CD4-positive, alpha-beta memory T cell (primary cell): ENCODE measurements around the gene PTMS. TPM values are rescaled to one million over a fixed set of nuclear protein-coding genes. Genes with fewer than 3 reads are reported as not detected.
"Not testable (repeated sequence)": the region's sequence is repeated elsewhere in the genome, so short reads cannot be mapped to it uniquely, and the experiment has no call there.

Experiments
- CTCF ChIA-PET: fragments of 350-600 bp; sonication (Branson Sonifier 250); formaldehyde crosslinking; loops from one replicate; lab custom pipeline; 2021; ENCODE audit warnings: inconsistent platforms; ENCODE audit not compliant: partially characterized antibody; lab: Charles Lee
- POLR2A ChIA-PET: fragments of 350-600 bp; sonication (Branson Sonifier 250); formaldehyde crosslinking; loops from one replicate; lab custom pipeline; 2021; ENCODE audit not compliant: partially characterized antibody; lab: Charles Lee
- DNase-seq, 5 donors: peaks; one replicate each; pipeline versions ENCODE4 v3.0.0 to v3.0.0-alpha.2; 2020 to 2022; ENCODE audit warnings: mixed read lengths in 1 of 5
- H3K27ac ChIP-seq: one replicate; pipeline ENCODE4 v1.7.0; 2013; ENCODE audit warnings: low read depth, low read length
- H3K27me3 ChIP-seq: 2 replicates; pipeline ENCODE4 v1.7.0; 2013; ENCODE audit warnings: mild to moderate bottlenecking, low read length, moderate library complexity; ENCODE audit not compliant: insufficient read depth
- H3K36me3 ChIP-seq: 2 replicates; pipeline ENCODE4 v1.7.0; 2013; ENCODE audit warnings: mild to moderate bottlenecking, low read length, moderate library complexity; ENCODE audit not compliant: insufficient read depth
- H3K4me1 ChIP-seq: 2 replicates; pipeline ENCODE4 v1.7.0; 2013; ENCODE audit warnings: mild to moderate bottlenecking, low read length, moderate library complexity; ENCODE audit not compliant: insufficient read depth
- H3K4me3 ChIP-seq, 2 donors: one replicate each; pipeline ENCODE4 v1.7.0; 2013; ENCODE audit warnings: low read length in 2 of 2, mild to moderate bottlenecking in 1 of 2
- H3K9me3 ChIP-seq, 2 donors: one replicate each; pipeline ENCODE4 v1.7.0; 2013; ENCODE audit warnings: low read length in 2 of 2, control low read depth in 1 of 2; ENCODE audit not compliant: control insufficient read depth in 1 of 2
- H3K27ac Mint-ChIP-seq, 7 donors: one replicate each; pipeline ENCODE4 v1.8.0; 2020 to 2021; ENCODE audit warnings: mixed read lengths in 7 of 7, mild to moderate bottlenecking in 6 of 7, inconsistent platforms in 3 of 7, moderate library complexity in 3 of 7
- H3K27me3 Mint-ChIP-seq, 2 donors: one replicate each; pipeline ENCODE4 v1.8.0; 2020 to 2021; ENCODE audit warnings: mixed read lengths in 2 of 2
- H3K36me3 Mint-ChIP-seq, 2 donors: one replicate each; pipeline ENCODE4 v1.8.0; 2020 to 2021; ENCODE audit warnings: mixed read lengths in 2 of 2, inconsistent platforms in 1 of 2, mild to moderate bottlenecking in 1 of 2
- H3K4me1 Mint-ChIP-seq, 4 donors: one replicate each; pipeline ENCODE4 v1.8.0; 2020 to 2021; ENCODE audit warnings: mixed read lengths in 4 of 4, mild to moderate bottlenecking in 1 of 4
- H3K4me3 Mint-ChIP-seq, 8 donors: one replicate each; pipeline ENCODE4 v1.8.0; 2020 to 2021; ENCODE audit warnings: mixed read lengths in 8 of 8, mild to moderate bottlenecking in 7 of 8, moderate library complexity in 6 of 8, inconsistent platforms in 3 of 8
- H3K9me3 Mint-ChIP-seq, 8 donors: one replicate each; pipeline ENCODE4 v1.8.0; 2020 to 2021; ENCODE audit warnings: mixed read lengths in 8 of 8, mild to moderate bottlenecking in 5 of 8, inconsistent platforms in 3 of 8, moderate library complexity in 1 of 8
- intact Hi-C: fragments of 100-400 bp; cut with micrococcal nuclease; formaldehyde crosslinking; loops from one replicate; pipeline ENCODE4 v1.15.1; 2023
- polyA plus RNA-seq, 2 donors: library from polyadenylated mRNA; unstranded; fragments of 300-500 nt; fragmentation: Illumina TruSeq; gene quantifications; one replicate each; pipeline ENCODE4 v1.2.3, GENCODE V29; 2021
- total RNA-seq, 2 experiments: library from RNA; stranded (reverse); gene quantifications; one replicate each; pipeline ENCODE4 v1.2.3, GENCODE V29; 2021

PTMS gene
- total and polyA plus RNA-seq, 4 experiments from 2014 or later = 1.3 to 3.6 (median 2.4) TPM

GRCh38 chr12:6742080-6742479 is 24.1 kb upstream of the PTMS start:
- H3K36me3 ChIP-seq, H3K27ac Mint-ChIP-seq, H3K9me3 ChIP-seq, H3K27ac ChIP-seq, H3K27me3 Mint-ChIP-seq, H3K9me3 Mint-ChIP-seq, H3K4me3 ChIP-seq, DNase-seq, H3K4me3 Mint-ChIP-seq, intact Hi-C loops, H3K36me3 Mint-ChIP-seq, H3K27me3 ChIP-seq: not testable (repeated sequence)
- CTCF ChIA-PET = interaction anchor here (1.0 kb wide), 1 partner anchor 11 kb away, joined by 5 read pairs; the partner anchor contains the start of gene MLF2
- POLR2A ChIA-PET = interaction anchor here (1.2 to 1.4 kb wide), 2 partner anchors 47 to 86 kb away, joined by 3 read pairs; partner anchors contain the start of genes CD4 and P3H3
- peaks cover 7 to 15% (median 13%) of the 10 kb centered on the region in 4 donors for H3K4me1 Mint-ChIP-seq
- H3K4me1 ChIP-seq = peaks cover 13% of the 10 kb centered on the region

GRCh38 chr12:6742834-6743233 is 23.3 kb upstream of the PTMS start:
- Mint-ChIP-seq H3K4me3 (no peak overlapping the region), H3K4me1 (peaks cover 8 to 15% (median 13%) of the 10 kb centered on the region in 4 donors), H3K9me3 (peaks cover 0 to 10% (median 2%) of the 10 kb centered on the region in 8 donors), H3K27me3 (no peaks in the 10 kb centered on the region), H3K27ac (no peak overlapping the region), H3K36me3 (peaks cover 9 to 14% of the 10 kb centered on the region in 2 donors)
- no peaks in the 10 kb centered on the region for H3K9me3 ChIP-seq
- DNase-seq = no peak
- H3K27ac ChIP-seq = no peak overlapping the region
- intact Hi-C loops = no loop called here
- no peaks in the 10 kb centered on the region for H3K27me3 ChIP-seq
- POLR2A ChIA-PET = interaction anchor here (1.1 to 1.4 kb wide), 3 partner anchors 11 to 86 kb away, joined by 3 read pairs; partner anchors contain the start of genes CD4, MLF2 and P3H3
- no peak overlapping the region for H3K4me3 ChIP-seq
- H3K4me1 ChIP-seq = peaks cover 13% of the 10 kb centered on the region
- CTCF ChIA-PET = interaction anchor here (1.0 kb wide), 1 partner anchor 10 kb away, joined by 5 read pairs; the partner anchor contains the start of gene MLF2
- H3K36me3 ChIP-seq = peaks cover 11% of the 10 kb centered on the region

GRCh38 chr12:6743300-6743699 is 22.9 kb upstream of the PTMS start:
- DNase-seq, H3K9me3 Mint-ChIP-seq, H3K4me3 Mint-ChIP-seq, H3K27me3 ChIP-seq, H3K9me3 ChIP-seq, H3K27ac ChIP-seq, H3K4me3 ChIP-seq, intact Hi-C loops, H3K27me3 Mint-ChIP-seq: not testable (repeated sequence)
- peaks cover 14% of the 10 kb centered on the region for H3K36me3 ChIP-seq
- ChIA-PET CTCF (interaction anchor here (1.0 to 1.8 kb wide), 2 partner anchors 9 to 10 kb away, joined by 5 to 10 read pairs; partner anchors contain the start of gene MLF2), POLR2A (interaction anchor here (1.1 to 1.4 kb wide), 3 partner anchors 10 to 85 kb away, joined by 3 read pairs; partner anchors contain the start of genes CD4, MLF2 and P3H3)
- Mint-ChIP-seq H3K27ac (peak overlapping the region in 1 of 7 donors; percentile 4), H3K36me3 (peaks cover 14 to 18% of the 10 kb centered on the region in 2 donors), H3K4me1 (peaks cover 8 to 15% (median 13%) of the 10 kb centered on the region in 4 donors)
- H3K4me1 ChIP-seq = peaks cover 13% of the 10 kb centered on the region

- no peak overlapping the region for H3K27ac ChIP-seq
- intact Hi-C loops = no loop called here
- Mint-ChIP-seq H3K4me1 (peaks cover 8 to 15% (median 13%) of the 10 kb centered on the region in 4 donors), H3K27me3 (no peaks in the 10 kb centered on the region), H3K4me3 (peak overlapping the region in 1 of 8 donors; percentile 23), H3K36me3 (peaks cover 21 to 38% of the 10 kb centered on the region in 2 donors), H3K27ac (peak overlapping the region; percentile 53 to 93 (median 84)), H3K9me3 (peaks cover 0 to 10% (median 2%) of the 10 kb centered on the region in 8 donors)
- peak in 2 of 5 donors; percentile 41 to 42 for DNase-seq
- POLR2A ChIA-PET = interaction anchor here (1.2 to 1.6 kb wide), 4 partner anchors 7 to 46 kb away, joined by 3 to 5 read pairs (median 3); partner anchors contain the start of genes COPS7A and MLF2
- no peak overlapping the region for H3K4me3 ChIP-seq
- H3K4me1 ChIP-seq = peaks cover 13% of the 10 kb centered on the region
- H3K36me3 ChIP-seq = peaks cover 38% of the 10 kb centered on the region
- CTCF ChIA-PET = interaction anchor here (1.5 kb wide), 1 partner anchor 23 kb away, joined by 3 read pairs; no protein-coding TSS in a partner anchor
- no peaks in the 10 kb centered on the region for H3K9me3 ChIP-seq
- no peaks in the 10 kb centered on the region for H3K27me3 ChIP-seq
Measured at GRCh38 chr12:6745741-6746525, 20.2 kb upstream of the PTMS start.

GRCh38 chr12:6747216-6747615 is 18.9 kb upstream of the PTMS start:
- Mint-ChIP-seq H3K4me3 (no peak overlapping the region), H3K36me3 (peaks cover 21 to 47% of the 10 kb centered on the region in 2 donors)
- intact Hi-C loops = no loop called here

GRCh38 chr12:6748761-6749160 is 17.4 kb upstream of the PTMS start:
- peaks cover 21 to 54% of the 10 kb centered on the region in 2 donors for H3K36me3 Mint-ChIP-seq
- Histone ChIP-seq H3K4me1 (peaks cover 26% of the 10 kb centered on the region), H3K4me3 (no peak overlapping the region), H3K9me3 (no peaks in the 10 kb centered on the region), H3K27me3 (no peaks in the 10 kb centered on the region), H3K27ac (no peak overlapping the region), H3K36me3 (peaks cover 43% of the 10 kb centered on the region)
- no peak overlapping the region for H3K27ac Mint-ChIP-seq
- intact Hi-C loops = no loop called here
- DNase-seq = no peak
- H3K4me3 Mint-ChIP-seq = no peak overlapping the region
- CTCF ChIA-PET = interaction anchor here (1.9 kb wide), 1 partner anchor 17 kb away, joined by 7 read pairs; the partner anchor contains the start of gene PTMS
- no peaks in the 10 kb centered on the region for H3K27me3 Mint-ChIP-seq
- H3K4me1 Mint-ChIP-seq = peaks cover 17 to 38% (median 29%) of the 10 kb centered on the region in 4 donors
- peaks cover 0 to 3% (median 0%) of the 10 kb centered on the region in 8 donors for H3K9me3 Mint-ChIP-seq
- POLR2A ChIA-PET = no interaction called here

More at GRCh38 chr12:6747216-6747615, 18.9 kb upstream of the PTMS start:
- POLR2A ChIA-PET = interaction anchor here (1.2 to 1.6 kb wide), 2 partner anchors 24 to 45 kb away, joined by 3 to 5 read pairs; partner anchors contain the start of gene COPS7A
- no peaks in the 10 kb centered on the region for H3K9me3 ChIP-seq
- DNase-seq = no peak
- peaks cover 0 to 10% (median 2%) of the 10 kb centered on the region in 8 donors for H3K9me3 Mint-ChIP-seq
- H3K27ac Mint-ChIP-seq = peak overlapping the region; percentile 7 to 71 (median 44)
- CTCF ChIA-PET = interaction anchor here (1.4 kb wide), 1 partner anchor 19 kb away, joined by 4 read pairs; the partner anchor contains the start of gene PTMS
- no peaks in the 10 kb centered on the region for H3K27me3 ChIP-seq
- H3K4me3 ChIP-seq = no peak overlapping the region
- H3K36me3 ChIP-seq = peaks cover 43% of the 10 kb centered on the region
- H3K27me3 Mint-ChIP-seq = no peaks in the 10 kb centered on the region
- no peak overlapping the region for H3K27ac ChIP-seq
- H3K4me1 Mint-ChIP-seq = peaks cover 10 to 25% (median 22%) of the 10 kb centered on the region in 4 donors
- peaks cover 22% of the 10 kb centered on the region for H3K4me1 ChIP-seq
